Cardiac septum (tissue), 1 donor: ENCODE measurements around the gene COA3. TPM values are rescaled to one million over a fixed set of nuclear protein-coding genes. Genes with fewer than 3 reads are reported as not detected.

Source experiments
- DNase-seq: peaks from one replicate; pipeline ENCODE4 v3.0.0-alpha.2; 2020; ENCODE audit warnings: low spot score
- intact Hi-C: fragments of 100-400 bp; cut with DNase I; formaldehyde crosslinking; loops from one replicate; pipeline ENCODE4 v1.14.0; 2022
- total RNA-seq: library from RNA; stranded (reverse); fragmentation: NEBNext Ultra II Directional; extraction: Animal tissue kit (Norgen Biotek cat#: 25700); gene quantifications from one replicate; pipeline ENCODE4 v1.2.1, GENCODE V29; 2021
- donor health status: DM: no; HTN: no; CAD: no.

COA3 gene
- total RNA-seq, 1 donor from 2014 or later: 61.4 TPM

DNA sequence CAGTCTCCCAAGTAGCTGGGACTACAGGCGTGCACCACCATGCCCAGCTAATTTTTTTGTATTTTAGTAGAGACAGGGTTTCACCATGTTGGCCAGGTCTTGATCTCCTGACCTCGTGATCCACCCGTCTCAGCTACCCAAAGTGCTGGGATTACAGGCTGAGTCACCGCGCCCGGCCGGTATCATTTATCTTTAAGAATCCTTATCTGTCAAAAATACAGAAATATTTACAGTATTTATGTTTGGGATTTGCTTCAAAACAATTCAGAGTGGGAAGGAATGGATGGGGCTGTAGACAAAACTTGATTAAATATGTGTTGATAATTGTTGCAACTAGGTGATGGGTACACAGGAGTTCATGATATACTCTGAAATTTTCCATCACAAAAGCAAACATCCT is 22.7 kb upstream of the COA3 start:
- intact Hi-C loops: loop anchor here (5.0 kb wide), 1 partner anchor 99 kb away; no protein-coding TSS in a partner anchor
- DNase-seq: no peak

GRCh38 chr17:42819939-42820535 is 21.5 kb upstream of the COA3 start:
- DNase-seq: no peak
- intact Hi-C loops: loop anchor here (5.0 kb wide), 1 partner anchor 98 kb away; no protein-coding TSS in a partner anchor

DNA sequence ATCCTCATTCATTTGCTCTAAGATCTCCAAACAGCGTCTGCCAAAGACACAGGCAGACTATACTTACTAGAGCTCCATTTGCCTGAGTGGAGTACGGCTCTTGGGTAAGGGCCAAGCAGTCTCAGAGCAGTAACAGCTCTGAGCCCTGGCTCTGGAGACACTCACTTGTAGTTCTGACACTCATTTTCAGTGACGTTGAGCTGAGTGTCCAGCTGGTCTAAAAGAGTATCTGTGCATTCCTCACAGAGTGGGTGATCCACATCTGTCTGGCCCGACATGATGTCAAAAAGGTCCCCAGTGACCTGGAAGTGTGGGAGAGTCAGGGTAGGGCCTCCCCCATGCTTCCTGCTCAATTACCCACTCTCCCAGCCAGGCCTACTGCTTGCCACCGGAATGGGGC is 19.9 kb upstream of the COA3 start:
- DNase-seq: no peak
- intact Hi-C loops: no loop called here

- DNase-seq: no peak
- intact Hi-C loops: no loop called here
Observed at GRCh38 chr17:42817866-42818265, 19.4 kb upstream of the COA3 start.

DNA sequence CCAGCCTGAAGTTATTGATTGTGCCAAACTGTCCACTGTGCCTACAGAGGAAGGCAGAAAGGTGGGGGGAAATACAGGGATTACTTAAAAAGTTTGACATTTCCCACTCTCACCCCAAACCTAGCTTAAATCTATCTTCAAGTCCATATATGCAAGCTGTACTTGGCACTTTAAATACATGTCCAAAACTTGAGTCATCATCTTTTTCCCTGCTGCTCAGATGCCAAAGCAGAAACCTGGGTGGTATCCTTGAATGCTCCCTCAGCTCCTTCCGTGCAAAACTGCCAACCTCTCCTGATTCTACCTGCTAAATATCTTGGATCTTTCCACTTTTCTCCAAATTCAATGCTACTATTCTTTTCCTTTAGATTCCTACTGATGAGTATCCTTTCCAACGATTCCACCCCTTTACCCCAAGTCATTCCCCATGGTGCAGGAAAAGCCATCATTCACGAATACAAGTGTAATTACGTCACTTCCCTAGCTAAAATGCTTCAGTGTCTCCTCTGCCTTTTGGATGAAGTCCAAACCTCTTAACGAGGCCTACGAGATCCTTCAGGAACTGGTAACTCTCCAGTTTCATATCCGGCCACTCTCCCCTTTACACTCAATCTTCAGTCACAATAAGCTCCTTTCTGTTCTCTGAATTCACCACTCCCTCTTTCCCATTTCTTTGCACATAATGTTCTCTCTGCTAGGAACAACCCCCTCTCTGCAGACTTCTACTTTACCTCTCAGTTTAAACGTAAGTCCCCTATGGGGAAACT is 16.3 kb upstream of the COA3 start:
- DNase-seq: no peak
- intact Hi-C loops: no loop called here

GRCh38 chr17:42809250-42809649 is 10.7 kb upstream of the COA3 start:
- intact Hi-C loops: no loop called here
- no peak for DNase-seq

- DNase-seq: no peak
- intact Hi-C loops: no loop called here
Observed at GRCh38 chr17:42806249-42806648, 7.7 kb upstream of the COA3 start.

DNA sequence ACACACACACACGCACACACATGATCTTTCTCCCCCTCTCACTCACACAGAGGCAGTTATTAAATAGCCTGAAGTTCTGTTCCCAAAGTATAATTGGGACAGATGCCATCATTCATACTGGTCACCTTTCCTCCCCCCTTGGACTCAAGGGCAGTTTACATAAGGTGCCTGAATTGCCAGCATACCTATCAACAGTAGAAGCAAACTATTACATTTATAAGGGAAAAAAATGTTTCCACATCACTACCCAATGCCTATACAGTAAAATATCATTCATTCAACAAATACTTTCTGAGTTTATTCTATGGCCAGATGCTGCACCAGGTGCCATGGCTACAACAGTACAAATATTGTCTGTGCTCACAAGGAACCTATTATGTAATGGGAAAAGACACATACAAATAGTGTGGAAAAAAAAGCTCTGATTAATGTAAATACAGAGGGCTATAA is 6.4 kb upstream of the COA3 start:
- intact Hi-C loops: no loop called here
- DNase-seq: no peak

- intact Hi-C loops: no loop called here
- DNase-seq: no peak
Observed at GRCh38 chr17:42803074-42803883, 4.8 kb upstream of the COA3 start.

- DNase-seq: no peak
- intact Hi-C loops: no loop called here
Observed at GRCh38 chr17:42798011-42798382, 507 bp downstream of the COA3 start.

DNA sequence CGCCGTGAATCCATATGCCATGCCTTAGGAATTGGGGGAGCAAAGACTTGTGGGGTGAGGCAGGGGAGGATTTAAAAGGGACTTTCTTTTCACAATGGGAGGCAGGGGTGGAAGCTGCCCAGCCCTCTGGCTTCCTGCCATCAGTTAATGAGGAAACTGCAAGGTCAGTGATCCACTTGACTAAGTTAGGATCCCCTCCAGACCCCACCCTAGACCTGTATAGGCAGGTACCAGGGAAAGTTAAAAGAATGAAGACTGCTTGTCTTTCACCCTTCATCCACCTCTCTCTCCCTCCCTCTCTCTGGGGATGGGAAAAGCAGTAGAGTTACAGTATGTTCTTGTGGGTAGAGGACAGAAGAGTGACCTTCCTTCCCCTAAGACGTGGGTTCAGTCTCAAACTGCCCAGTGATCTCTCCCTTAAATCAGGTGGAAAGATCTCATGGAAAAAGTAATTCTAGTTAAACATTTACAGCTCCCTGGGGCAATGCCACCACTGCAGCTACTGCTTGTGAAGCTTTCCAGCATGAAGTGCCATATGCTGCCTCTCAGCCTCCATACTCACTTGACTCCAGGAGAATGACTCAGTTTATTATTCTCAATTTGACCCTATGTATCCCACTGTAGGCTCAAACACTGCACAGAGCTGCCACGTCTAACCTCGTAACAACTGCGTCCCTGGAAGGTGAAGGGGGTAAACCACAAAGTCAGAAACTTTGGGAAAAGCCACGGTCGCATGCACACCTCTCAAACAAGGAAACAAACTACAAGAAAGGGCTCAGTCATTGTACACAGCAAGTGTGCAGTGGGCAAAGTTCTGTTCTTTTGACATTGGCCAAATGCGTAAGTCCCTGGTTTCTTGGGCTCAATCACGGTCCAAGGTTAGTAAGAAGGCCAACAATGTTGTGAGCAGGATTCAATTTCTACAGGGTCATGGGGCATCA is 1.2 kb downstream of the COA3 start:
- intact Hi-C loops: no loop called here
- peak; percentile 53 for DNase-seq

DNA sequence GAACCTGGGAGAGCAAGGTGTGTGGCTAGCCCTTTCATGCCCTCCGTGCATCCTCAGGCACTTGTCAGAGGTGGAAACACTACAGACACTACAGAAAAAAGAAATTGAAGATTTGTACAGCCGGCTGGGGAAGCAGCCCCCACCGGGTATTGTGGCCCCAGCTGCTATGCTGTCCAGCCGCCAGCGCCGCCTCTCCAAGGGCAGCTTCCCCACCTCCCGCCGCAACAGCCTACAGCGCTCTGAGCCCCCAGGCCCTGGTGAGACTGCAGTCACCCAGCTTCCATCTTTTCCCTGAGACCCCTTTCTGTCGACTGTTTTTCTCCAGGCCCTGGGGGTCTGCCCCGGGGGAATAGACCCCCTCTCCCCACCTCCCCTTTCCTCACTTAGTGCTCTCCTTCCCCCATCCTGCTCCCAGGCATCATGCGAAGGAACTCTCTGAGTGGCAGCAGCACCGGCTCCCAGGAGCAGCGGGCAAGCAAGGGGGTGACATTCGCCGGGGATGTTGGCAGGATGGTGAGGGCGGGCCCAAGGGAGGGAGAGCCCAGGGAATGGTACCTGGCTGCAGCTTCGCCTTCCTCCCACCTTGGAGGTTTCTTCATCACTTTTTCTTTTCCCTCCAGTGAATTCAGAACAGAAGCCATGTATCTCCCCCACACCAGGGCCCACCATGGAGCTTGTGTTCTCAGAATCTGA is 2.3 kb downstream of the COA3 start:
- DNase-seq: peak; percentile 58
- intact Hi-C loops: no loop called here

- intact Hi-C loops: no loop called here
- DNase-seq: peak; percentile 66
Observed at GRCh38 chr17:42795465-42795864, 3.0 kb downstream of the COA3 start.

DNA sequence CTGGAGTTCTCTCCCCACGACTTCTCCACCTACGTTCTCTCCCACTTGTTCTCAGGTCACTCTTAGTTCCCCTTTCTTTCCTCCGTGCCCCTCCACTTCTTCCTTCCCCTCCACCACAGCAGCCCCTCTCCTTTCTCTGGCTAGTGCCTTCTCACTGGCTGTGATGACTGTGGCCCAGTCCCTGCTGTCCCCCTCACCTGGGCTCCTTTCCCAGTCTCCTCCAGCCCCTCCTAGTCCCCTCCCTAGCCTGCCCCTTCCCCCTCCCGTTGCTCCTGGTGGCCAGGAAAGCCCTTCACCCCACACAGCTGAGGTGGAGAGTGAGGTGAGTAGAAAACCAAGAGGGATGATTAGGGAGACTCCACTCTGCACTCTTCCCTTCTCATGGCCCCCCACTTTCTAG is 3.4 kb downstream of the COA3 start:
- peak; percentile 58 for DNase-seq
- intact Hi-C loops: no loop called here

GRCh38 chr17:42792545-42792944 is 6.0 kb downstream of the COA3 start:
- intact Hi-C loops: no loop called here
- DNase-seq: no peak

DNA sequence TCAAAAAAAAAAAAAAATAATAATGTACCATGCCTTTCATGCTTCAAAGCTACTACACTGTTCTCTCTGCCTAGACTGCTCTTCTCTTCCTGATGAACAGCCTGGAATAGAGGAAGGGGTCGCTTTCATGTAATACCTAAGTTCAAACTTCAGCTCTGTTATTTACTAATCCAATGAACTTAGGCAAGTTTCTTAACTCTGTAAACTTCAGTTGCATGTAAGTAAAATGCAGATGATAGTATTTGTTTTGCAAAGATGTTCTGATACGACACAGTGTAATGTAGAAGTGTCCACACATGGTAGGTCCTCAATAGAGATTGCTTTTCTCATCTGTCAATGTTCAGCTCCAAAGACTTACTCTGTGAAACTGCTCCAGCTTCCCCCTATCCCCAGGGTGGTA is 6.6 kb downstream of the COA3 start:
- intact Hi-C loops: no loop called here
- DNase-seq: no peak

DNA sequence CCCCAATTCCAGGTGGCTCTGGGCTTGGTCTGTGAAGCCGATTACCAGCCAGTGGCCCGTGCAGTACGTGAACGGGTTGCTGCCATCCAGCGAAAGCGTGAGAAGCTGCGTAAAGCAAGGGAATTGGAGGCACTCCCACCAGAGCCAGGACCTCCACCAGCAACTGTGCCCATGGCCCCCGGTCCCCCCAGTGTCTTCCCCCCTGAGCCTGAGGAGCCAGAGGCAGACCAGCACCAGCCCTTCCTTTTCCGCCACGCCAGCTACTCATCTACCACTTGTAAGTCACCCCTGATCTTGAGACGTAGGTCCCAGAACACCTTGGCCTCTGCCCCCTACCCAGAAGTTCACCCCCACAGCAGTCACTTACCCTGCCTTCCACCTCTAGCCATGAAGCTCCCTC is 11.2 kb downstream of the COA3 start:
- intact Hi-C loops: no loop called here
- no peak for DNase-seq

GRCh38 chr17:42784811-42785592 is 13.5 kb downstream of the COA3 start:
- DNase-seq: no peak
- intact Hi-C loops: no loop called here
